NOMO-1 treated with dmso at 0.1 percent for 144 hours (cell line): ENCODE data around the gene SPTY2D1.
"Not testable (repeated sequence)": the region's sequence is repeated elsewhere in the genome, so short reads cannot be mapped to it uniquely, and the experiment has no call there.

Source experiments
- DNase-seq: peaks from one replicate; lab custom pipeline; 2025; ENCODE audit not compliant: unreplicated experiment; lab: John Stamatoyannopoulos, UW

The SPTY2D1 gene

GRCh38 chr11:18618342-18619025 lies 15.7 kb downstream of the SPTY2D1 start:
- DNase-seq = no peak

DNA sequence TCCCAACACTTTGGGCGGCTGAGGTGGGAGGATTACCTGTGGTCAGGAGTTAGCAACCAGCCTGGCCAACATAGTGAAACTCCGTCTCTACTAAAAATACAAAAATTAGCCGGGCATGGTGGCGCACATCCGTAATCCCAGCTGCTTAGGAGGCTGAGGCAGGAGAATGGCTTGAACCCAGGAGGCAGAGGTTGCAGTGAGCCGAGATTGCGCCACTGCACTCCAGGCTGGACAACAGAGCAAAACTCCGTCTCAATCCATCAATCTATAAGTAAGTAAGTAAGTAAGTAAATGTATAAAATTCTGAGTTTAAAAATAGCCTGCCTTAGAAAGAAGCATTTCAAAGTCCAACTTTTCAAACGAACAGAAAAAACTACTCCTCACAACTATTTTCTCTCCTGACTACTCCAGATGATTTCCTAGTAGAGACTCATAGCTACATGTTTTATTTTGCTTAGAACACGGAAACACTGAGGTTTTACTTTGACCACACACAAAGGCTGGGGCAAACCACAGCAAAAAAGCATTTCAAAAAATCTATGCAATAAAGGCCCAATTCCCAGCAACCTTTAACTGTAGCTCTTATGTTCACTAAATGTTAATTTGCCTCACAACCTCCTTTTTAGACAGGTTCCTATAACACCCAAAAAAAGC lies 16.3 kb downstream of the SPTY2D1 start:
- DNase-seq = no peak

GRCh38 chr11:18615628-18616392 lies 18.3 kb downstream of the SPTY2D1 start:
- DNase-seq = peak; percentile 8

DNA sequence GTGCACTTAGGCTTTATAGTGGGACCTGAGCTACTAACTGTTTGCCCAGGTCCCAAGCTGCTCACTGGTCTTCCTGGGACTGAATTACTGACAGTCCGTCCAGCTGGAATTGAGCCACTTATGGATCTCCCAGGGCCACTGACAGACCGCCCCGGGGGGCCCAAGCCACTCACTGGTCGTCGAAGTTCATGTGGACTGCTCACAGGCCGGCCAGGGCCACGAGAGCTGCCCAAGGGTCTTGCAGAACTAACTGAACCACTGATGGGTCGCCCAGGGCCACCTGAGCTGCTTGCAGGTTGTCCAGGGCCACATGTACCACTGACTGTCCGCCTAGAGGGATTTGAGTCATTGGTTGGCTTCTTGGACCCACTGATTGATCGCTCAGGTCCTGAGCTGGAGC lies 19.5 kb downstream of the SPTY2D1 start:
- no peak for DNase-seq

GRCh38 chr11:18612394-18612793 lies 21.7 kb downstream of the SPTY2D1 start:
- no peak for DNase-seq

- no peak for DNase-seq
These were observed 22.9 kb downstream of the SPTY2D1 start for GRCh38 chr11:18611196-18611595.

DNA sequence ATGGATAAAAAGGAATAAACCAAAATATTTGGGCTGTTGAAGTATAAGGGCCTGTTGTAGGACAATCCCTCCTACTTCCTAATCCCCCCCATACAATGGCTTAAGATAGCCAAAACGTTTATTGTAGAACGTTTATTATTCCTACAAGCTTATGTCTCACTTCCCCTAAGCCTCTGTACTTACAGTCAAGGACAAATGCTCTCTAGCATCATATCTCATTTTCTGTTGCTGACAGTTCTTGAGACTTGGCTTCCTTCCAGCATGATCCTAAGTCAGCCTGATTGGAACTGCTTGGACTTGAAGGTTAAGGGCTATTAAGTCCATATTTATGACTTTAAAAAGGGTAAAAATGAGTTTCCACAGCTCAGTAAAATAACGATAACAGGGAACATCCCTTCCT lies 25.8 kb downstream of the SPTY2D1 start:
- DNase-seq = no peak

DNA sequence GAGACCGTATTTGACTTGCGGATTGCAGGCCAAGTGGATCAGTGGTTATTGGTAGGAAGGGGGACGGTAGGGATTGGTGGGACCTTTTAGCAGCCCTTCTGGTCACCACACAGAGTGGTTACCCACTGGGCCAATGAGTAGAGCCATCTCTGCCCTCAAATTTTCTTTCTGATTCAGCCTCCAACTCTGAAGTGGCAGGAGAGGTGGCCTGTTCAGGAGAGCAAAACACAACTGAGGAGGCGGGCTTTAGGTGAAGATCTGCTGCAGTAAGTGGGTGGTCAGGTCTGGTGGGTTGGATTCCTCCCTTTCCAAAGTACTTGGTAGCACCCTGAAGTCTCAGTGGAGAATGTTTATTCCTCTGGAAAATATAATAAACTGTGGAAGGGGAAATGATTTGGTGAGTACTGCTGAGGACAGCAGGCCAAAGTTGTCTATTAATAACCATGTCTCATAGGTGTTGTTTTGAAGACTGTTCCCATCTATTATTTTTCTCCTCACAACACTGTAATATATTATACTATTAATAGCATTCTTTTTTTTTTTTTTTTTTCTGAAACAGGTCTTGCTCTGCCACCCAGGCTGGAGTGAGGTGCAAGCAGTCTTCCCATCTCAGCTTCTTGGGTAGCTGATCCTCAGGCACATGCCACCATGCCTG lies 33.1 kb downstream of the SPTY2D1 start:
- DNase-seq = no peak

GRCh38 chr11:18599739-18600230 lies 34.4 kb downstream of the SPTY2D1 start, which contains the start of gene MISFA:
TSS of gene MISFA (plus strand) at chr11:18599789. CDS start at chr11:18599929, 140 bp downstream.
- DNase-seq = no peak

GRCh38 chr11:18594999-18595749 lies 39.0 kb downstream of the SPTY2D1 start:
- DNase-seq = no peak

- not testable (repeated sequence) for DNase-seq
These were observed 40.1 kb downstream of the SPTY2D1 start for GRCh38 chr11:18594088-18594487.

DNA sequence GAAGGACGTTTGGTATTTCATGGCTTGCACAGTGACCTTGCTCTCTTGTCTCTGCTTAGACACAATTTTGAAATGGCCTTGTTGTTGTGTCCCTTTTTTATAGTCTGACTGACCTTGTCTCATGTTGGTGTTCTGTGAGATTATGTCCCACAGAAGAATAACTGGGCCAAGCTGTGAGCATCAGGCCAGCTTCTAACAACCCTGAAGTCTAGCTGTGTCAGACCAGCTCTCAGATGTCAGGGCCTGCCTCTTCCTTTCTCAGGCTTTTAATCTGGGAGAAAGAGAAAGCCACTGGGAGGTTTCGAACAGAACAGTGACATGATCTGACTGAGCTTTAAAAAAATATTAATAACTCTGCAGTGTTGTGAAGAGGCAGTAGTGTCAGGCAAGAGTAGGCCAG lies 43.6 kb downstream of the SPTY2D1 start:
- no peak for DNase-seq

GRCh38 chr11:18588297-18589252 lies 45.6 kb downstream of the SPTY2D1 start, which contains the start of gene UEVLD:
TSS of gene UEVLD (minus strand) at chr11:18588734. CDS start at chr11:18588654, 80 bp downstream.
- DNase-seq = peak; percentile 60

- DNase-seq = no peak
These were observed 52.3 kb downstream of the SPTY2D1 start for GRCh38 chr11:18581825-18582224.

DNA sequence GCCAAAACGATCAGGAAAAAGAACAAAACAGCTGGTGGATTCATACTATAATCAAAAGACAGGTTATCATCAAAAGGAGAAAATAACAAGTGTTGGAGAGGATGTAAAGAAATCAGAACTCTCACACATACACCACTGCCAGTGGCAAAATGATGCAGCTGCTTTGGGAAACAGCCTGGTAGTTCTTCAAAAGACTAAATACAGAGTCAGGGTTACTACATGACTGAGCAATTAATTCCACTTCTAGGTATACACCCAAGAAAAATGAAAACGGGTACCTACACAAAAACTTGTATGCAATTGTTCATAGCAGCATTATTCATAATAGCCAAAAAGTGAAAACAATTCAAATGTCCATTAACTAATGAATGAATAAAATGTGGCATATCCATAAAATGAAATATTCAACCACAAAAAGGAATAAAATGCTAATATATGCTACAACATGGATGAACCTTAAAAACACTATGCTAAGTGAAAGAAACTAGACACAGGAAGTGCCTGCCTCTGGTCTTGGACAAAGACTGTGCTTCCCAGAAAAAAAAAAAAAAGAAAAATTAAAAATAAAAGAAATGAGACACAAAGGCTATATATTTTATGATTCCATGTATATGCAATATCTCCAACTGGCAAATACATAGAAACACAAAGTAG lies 53.9 kb downstream of the SPTY2D1 start:
- DNase-seq = no peak

DNA sequence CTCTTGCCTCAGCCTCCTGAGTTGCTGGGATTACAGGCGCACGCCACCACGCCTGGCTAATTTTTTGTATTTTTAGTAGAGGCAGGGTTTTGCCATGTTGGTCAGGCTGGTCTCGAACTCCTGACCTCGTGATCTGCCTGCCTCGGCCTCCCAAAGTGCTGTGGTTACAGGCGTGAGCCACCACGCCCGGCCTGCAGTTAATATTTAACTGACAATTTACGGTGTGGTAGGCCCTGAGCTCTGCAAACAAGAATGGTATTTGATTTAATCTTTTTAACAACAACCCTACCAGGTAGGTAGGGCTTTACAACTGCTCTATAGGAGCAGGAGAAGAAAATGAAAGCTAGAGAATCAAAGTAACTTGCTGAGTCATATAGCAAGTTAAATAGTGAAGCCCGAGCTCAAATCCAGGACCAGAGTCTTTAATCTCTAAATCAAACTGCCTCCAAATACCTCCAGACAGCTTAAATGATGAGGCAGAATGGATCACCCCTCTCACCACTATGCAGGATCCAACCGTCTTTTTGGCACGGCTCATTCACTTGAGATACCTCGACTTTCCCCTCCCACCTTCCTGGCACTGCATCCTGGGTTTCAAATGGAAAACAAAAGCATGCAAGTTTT lies 55.1 kb downstream of the SPTY2D1 start:
- no peak for DNase-seq

- DNase-seq = no peak
These were observed 58.8 kb downstream of the SPTY2D1 start for GRCh38 chr11:18575361-18575760.

GRCh38 chr11:18567081-18567480 lies 67.1 kb downstream of the SPTY2D1 start:
- DNase-seq = no peak
